ENCODE results near the gene CAP2.
A peak's percentile ranks its signal among the peaks of the same experiment; 100 is the strongest.
"Not testable (repeated sequence)": the region's sequence is repeated elsewhere in the genome, so short reads cannot be mapped to it uniquely, and the experiment has no call there.

Gene CAP2

GRCh38 chr6:17585766-17586490 lies 192.5 kb downstream of the CAP2 start:
- DNase-seq, result no peak

GRCh38 chr6:17586623-17587022 lies 193.2 kb downstream of the CAP2 start:
- DNase-seq, result not testable (repeated sequence)

- no peak for DNase-seq
Observed at GRCh38 chr6:17588011-17588410, 194.6 kb downstream of the CAP2 start.

GRCh38 chr6:17589406-17590096 lies 196.2 kb downstream of the CAP2 start:
- peak; percentile 47 for DNase-seq

GRCh38 chr6:17591287-17591686 lies 197.9 kb downstream of the CAP2 start:
- DNase-seq, result no peak

GRCh38 chr6:17593246-17593645 lies 199.9 kb downstream of the CAP2 start:
- no peak for DNase-seq

- no peak for DNase-seq
Observed at GRCh38 chr6:17596085-17596484, 202.7 kb downstream of the CAP2 start.

- peak; percentile 93 for DNase-seq
Observed at GRCh38 chr6:17599877-17600526, 206.6 kb downstream of the CAP2 start, which contains the start of gene FAM8A1. FAM8A1 (plus strand) TSS chr6:17600302; CDS start chr6:17600410, 108 bp downstream.

- peak; percentile 82 for DNase-seq
Observed at GRCh38 chr6:17600527-17601385, 207.4 kb downstream of the CAP2 start.

GRCh38 chr6:17601386-17601703 lies 207.9 kb downstream of the CAP2 start:
- DNase-seq, result no peak

- no peak for DNase-seq
Observed at GRCh38 chr6:17602888-17603287, 209.5 kb downstream of the CAP2 start.

GRCh38 chr6:17606606-17607005 lies 213.2 kb downstream of the CAP2 start:
- no peak for DNase-seq

All from retina (tissue), 1 donor.